Forelimb muscle (tissue), 1 donor: Measurements from ENCODE around the gene ATP1B2. TPM values are rescaled to one million over a fixed set of nuclear protein-coding genes. Genes with fewer than 3 reads are reported as not detected.

Source experiments
- polyA plus RNA-seq: library from polyadenylated mRNA; unstranded; fragments of 120-200 nt; gene quantifications from one replicate; pipeline ENCODE4 v1.2.1, GENCODE V29; 2013; ENCODE audit not compliant: insufficient read length

Gene ATP1B2
- polyA plus RNA-seq, 1 donor = 33.9 TPM

Other genes with a start within 250 kb of the ATP1B2 start
- gene TMEM256, start 246.8 kb upstream of the ATP1B2 start, polyA plus RNA-seq = 55.6 TPM
- gene NLGN2, start 243.1 kb upstream of the ATP1B2 start, polyA plus RNA-seq = 24.5 TPM
- not detected for gene SPEM1, start 230.6 kb upstream of the ATP1B2 start, polyA plus RNA-seq
- gene SPEM2, start 225.3 kb upstream of the ATP1B2 start, polyA plus RNA-seq = not detected
- gene SPEM3, start 222.1 kb upstream of the ATP1B2 start, polyA plus RNA-seq = not detected
- 0.87 TPM for gene TMEM102, start 215.5 kb upstream of the ATP1B2 start, polyA plus RNA-seq
- 1.4 TPM for gene FGF11, start 211.4 kb upstream of the ATP1B2 start, polyA plus RNA-seq
- gene CHRNB1, start 205.9 kb upstream of the ATP1B2 start, polyA plus RNA-seq = 89.3 TPM
- gene ZBTB4, start 171.3 kb upstream of the ATP1B2 start, polyA plus RNA-seq = 25.1 TPM
- 0.15 TPM for gene SLC35G6, start 169.5 kb upstream of the ATP1B2 start, polyA plus RNA-seq
- 53.3 TPM for gene POLR2A, start 166.6 kb upstream of the ATP1B2 start, polyA plus RNA-seq
- 25.8 TPM for gene TNFSF12, start 101.9 kb upstream of the ATP1B2 start, polyA plus RNA-seq
- gene TNFSF13, start 92.2 kb upstream of the ATP1B2 start, polyA plus RNA-seq = 2.6 TPM
- 31.7 TPM for gene SENP3, start 89.0 kb upstream of the ATP1B2 start, polyA plus RNA-seq
- gene CD68, start 71.3 kb upstream of the ATP1B2 start, polyA plus RNA-seq = 25.6 TPM
- 43.1 TPM for gene MPDU1, start 67.1 kb upstream of the ATP1B2 start, polyA plus RNA-seq
- gene SOX15, start 60.8 kb upstream of the ATP1B2 start, polyA plus RNA-seq = 1.7 TPM
- gene FXR2, start 36.0 kb upstream of the ATP1B2 start, polyA plus RNA-seq = 38.5 TPM
- 61.7 TPM for gene SAT2, start 23.1 kb upstream of the ATP1B2 start, polyA plus RNA-seq
- gene SHBG, start 20.8 kb upstream of the ATP1B2 start, polyA plus RNA-seq = 0.51 TPM
- gene TP53, start 36.6 kb downstream of the ATP1B2 start, polyA plus RNA-seq = 32.3 TPM
- gene WRAP53, start 37.6 kb downstream of the ATP1B2 start, polyA plus RNA-seq = 6.6 TPM
- gene EFNB3, start 54.3 kb downstream of the ATP1B2 start, polyA plus RNA-seq = 4.4 TPM
- 4.3 TPM for gene DNAH2, start 66.8 kb downstream of the ATP1B2 start, polyA plus RNA-seq
- gene KDM6B, start 183.3 kb downstream of the ATP1B2 start, polyA plus RNA-seq = 15.4 TPM
- gene TMEM88, start 204.1 kb downstream of the ATP1B2 start, polyA plus RNA-seq = 23.0 TPM
- 54.2 TPM for gene NAA38, start 206.6 kb downstream of the ATP1B2 start, polyA plus RNA-seq
- 7.2 TPM for gene CYB5D1, start 207.1 kb downstream of the ATP1B2 start, polyA plus RNA-seq
- 66.1 TPM for gene CHD3, start 237.9 kb downstream of the ATP1B2 start, polyA plus RNA-seq